ENCODE measurements around the gene LLGL1.

Gene LLGL1

GRCh38 chr17:18201108-18201507 is 24.3 kb upstream of the LLGL1 start:
- no peak overlapping the region for H2AFZ ChIP-seq (ENCODE audit: low read length)
- H3K36me3 ChIP-seq (ENCODE audit: insufficient read depth, low read length), result peaks cover 70% of the 10 kb centered on the region
- H3K4me2 ChIP-seq (ENCODE audit: low read length), result no peak overlapping the region
- no peak overlapping the region for H3K4me3 ChIP-seq (ENCODE audit: low read depth, low read length, poor library complexity, severe bottlenecking)
- H3K9ac ChIP-seq (ENCODE audit: low read length), result no peak overlapping the region
- no peaks in the 10 kb centered on the region for H3K27me3 ChIP-seq (ENCODE audit: insufficient read depth, low read length)
- H3K4me1 ChIP-seq (ENCODE audit: insufficient read depth, low read length, severe bottlenecking), result no peaks in the 10 kb centered on the region
- no peaks in the 10 kb centered on the region for H3K9me3 ChIP-seq (ENCODE audit: low read length)
- 0 out of 2 replicates have a peak, but pooled peaks cover 3% of the 10 kb centered on the region for H3K79me2 ChIP-seq (ENCODE audit: insufficient read depth, low read length)
- H3F3A ChIP-seq (ENCODE audit: insufficient read depth, low read length), result no peaks in the 10 kb centered on the region
- no peak overlapping the region for H3K27ac ChIP-seq (ENCODE audit: low read depth, low read length, poor library complexity, severe bottlenecking)
- TF ChIP-seq CTCF (IDR thresholded peaks at IDR 0.05; ENCODE audit: low read length) (no peak), EZH2 (IDR thresholded peaks at IDR 0.05; ENCODE audit: borderline replicate concordance, low read length) (no peak)
- H3K9me2 ChIP-seq (ENCODE audit: low read depth, low read length), result no peaks in the 10 kb centered on the region
- H4K20me1 ChIP-seq (ENCODE audit: insufficient read depth, low read length), result no peaks in the 10 kb centered on the region

- Histone ChIP-seq H3K79me2 (ENCODE audit: insufficient read depth, low read length) (0 out of 2 replicates have a peak, but pooled peaks cover 3% of the 10 kb centered on the region), H3K4me1 (ENCODE audit: insufficient read depth, low read length, severe bottlenecking) (no peaks in the 10 kb centered on the region), H3K27ac (ENCODE audit: low read depth, low read length, poor library complexity, severe bottlenecking) (no peak overlapping the region), H4K20me1 (ENCODE audit: insufficient read depth, low read length) (no peaks in the 10 kb centered on the region), H3K27me3 (ENCODE audit: insufficient read depth, low read length) (no peaks in the 10 kb centered on the region), H3K9me3 (ENCODE audit: low read length) (no peaks in the 10 kb centered on the region), H3K4me2 (ENCODE audit: low read length) (no peak overlapping the region), H3F3A (ENCODE audit: insufficient read depth, low read length) (no peaks in the 10 kb centered on the region), H2AFZ (ENCODE audit: low read length) (no peak overlapping the region), H3K4me3 (ENCODE audit: low read depth, low read length, poor library complexity, severe bottlenecking) (no peak overlapping the region), H3K36me3 (ENCODE audit: insufficient read depth, low read length) (peaks cover 68% of the 10 kb centered on the region), H3K9me2 (ENCODE audit: low read depth, low read length) (no peaks in the 10 kb centered on the region), H3K9ac (ENCODE audit: low read length) (no peak overlapping the region)
- TF ChIP-seq EZH2 (IDR thresholded peaks at IDR 0.05; ENCODE audit: borderline replicate concordance, low read length) (no peak), CTCF (IDR thresholded peaks at IDR 0.05; ENCODE audit: low read length) (no peak)
Observed at GRCh38 chr17:18203308-18203707, 22.1 kb upstream of the LLGL1 start.

GRCh38 chr17:18205861-18206260 is 19.6 kb upstream of the LLGL1 start:
- H3F3A ChIP-seq (ENCODE audit: insufficient read depth, low read length), result no peaks in the 10 kb centered on the region
- H3K79me2 ChIP-seq (ENCODE audit: insufficient read depth, low read length), result no peaks in the 10 kb centered on the region

More at GRCh38 chr17:18205861-18206260, 19.6 kb upstream of the LLGL1 start:
- H3K36me3 ChIP-seq (ENCODE audit: insufficient read depth, low read length), result peaks cover 72% of the 10 kb centered on the region
- H3K4me1 ChIP-seq (ENCODE audit: insufficient read depth, low read length, severe bottlenecking), result no peaks in the 10 kb centered on the region
- no peak overlapping the region for H3K4me3 ChIP-seq (ENCODE audit: low read depth, low read length, poor library complexity, severe bottlenecking)
- no peaks in the 10 kb centered on the region for H3K9me2 ChIP-seq (ENCODE audit: low read depth, low read length)
- H3K9me3 ChIP-seq (ENCODE audit: low read length), result no peaks in the 10 kb centered on the region
- no peak overlapping the region for H2AFZ ChIP-seq (ENCODE audit: low read length)
- H3K27ac ChIP-seq (ENCODE audit: low read depth, low read length, poor library complexity, severe bottlenecking), result no peak overlapping the region
- no peak overlapping the region for H3K9ac ChIP-seq (ENCODE audit: low read length)
- no peaks in the 10 kb centered on the region for H4K20me1 ChIP-seq (ENCODE audit: insufficient read depth, low read length)
- no peaks in the 10 kb centered on the region for H3K27me3 ChIP-seq (ENCODE audit: insufficient read depth, low read length)
- no peak overlapping the region for H3K4me2 ChIP-seq (ENCODE audit: low read length)
- TF ChIP-seq EZH2 (IDR thresholded peaks at IDR 0.05; ENCODE audit: borderline replicate concordance, low read length) (no peak), CTCF (IDR thresholded peaks at IDR 0.05; ENCODE audit: low read length) (no peak)
